ENCODE measurements around the gene CFAP20. TPM values are rescaled to one million over a fixed set of nuclear protein-coding genes. Genes with fewer than 3 reads are reported as not detected.
"Not testable (repeated sequence)": the region's sequence is repeated elsewhere in the genome, so short reads cannot be mapped to it uniquely, and the experiment has no call there.

Gene CFAP20
- total and polyA plus RNA-seq, 2 donors from 2014 or later, result 22.3 to 33.3 TPM

- intact Hi-C loops (cut with DNase I), result no loop called here
- H3K9ac ChIP-seq (ENCODE audit: low read length in 3 of 3), result no peak overlapping the region
- no peaks in the 10 kb centered on the region for H3K9me3 ChIP-seq (ENCODE audit: control insufficient read depth in 2 of 3, insufficient read depth in 1 of 3, low read length in 3 of 3)
- DNase-seq (no peak), FAIRE-seq (no peak)
- H3K27ac ChIP-seq (ENCODE audit: low read depth in 2 of 2, low read length in 2 of 2), result no peak overlapping the region
- no peak for TF ChIP-seq CTCF (IDR thresholded peaks at IDR 0.05; ENCODE audit: borderline replicate concordance, extremely low read depth, insufficient read depth)
- no peaks in the 10 kb centered on the region for H3K27me3 ChIP-seq (ENCODE audit: control insufficient read depth, insufficient read depth, low read length)
- H3K4me1 ChIP-seq (ENCODE audit: control insufficient read depth in 2 of 3, insufficient read depth in 2 of 3, low read depth in 1 of 3, low read length in 3 of 3), result no peaks in the 10 kb centered on the region
- no peak overlapping the region for H3K4me3 ChIP-seq (ENCODE audit: low read length in 3 of 3)
- no peaks in the 10 kb centered on the region for H3K36me3 ChIP-seq (ENCODE audit: control insufficient read depth in 2 of 3, insufficient read depth in 3 of 3, low read length in 3 of 3)
Measured at GRCh38 chr16:58084635-58085034, 44.5 kb downstream of the CFAP20 start.

DNA sequence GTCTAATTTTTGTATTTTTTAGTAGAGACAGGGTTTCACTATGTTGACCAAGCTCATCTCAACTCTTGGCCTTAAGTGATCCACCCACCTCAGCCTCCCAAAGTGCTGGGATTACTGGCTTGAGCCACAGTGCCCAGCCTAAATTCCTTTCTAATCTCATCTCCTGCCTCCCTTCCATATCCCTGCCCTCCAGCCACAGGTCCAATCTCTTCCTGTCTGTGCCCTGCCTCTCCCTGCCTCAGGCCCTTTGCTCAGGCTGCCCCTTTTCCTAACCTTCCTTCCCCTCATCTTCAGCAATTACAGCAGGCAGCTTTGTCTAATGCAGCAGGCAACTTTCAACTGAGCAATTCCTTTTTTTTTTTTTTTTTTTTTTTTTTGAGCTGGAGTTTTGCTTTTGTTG is 46.8 kb downstream of the CFAP20 start:
- DNase-seq (peak in 1 of 5 donors; percentile 1), FAIRE-seq (no peak)
- H3K9me3 ChIP-seq (ENCODE audit: control insufficient read depth in 2 of 3, insufficient read depth in 1 of 3, low read length in 3 of 3), result no peaks in the 10 kb centered on the region
- H3K27ac ChIP-seq (ENCODE audit: low read depth in 2 of 2, low read length in 2 of 2), result no peak overlapping the region
- H3K36me3 ChIP-seq (ENCODE audit: control insufficient read depth in 2 of 3, insufficient read depth in 3 of 3, low read length in 3 of 3), result no peaks in the 10 kb centered on the region
- H3K27me3 ChIP-seq (ENCODE audit: control insufficient read depth, insufficient read depth, low read length), result no peaks in the 10 kb centered on the region
- H3K4me1 ChIP-seq (ENCODE audit: control insufficient read depth in 2 of 3, insufficient read depth in 2 of 3, low read depth in 1 of 3, low read length in 3 of 3), result no peaks in the 10 kb centered on the region
- intact Hi-C loops (cut with DNase I), result no loop called here
- no peak for TF ChIP-seq CTCF (IDR thresholded peaks at IDR 0.05; ENCODE audit: borderline replicate concordance, extremely low read depth, insufficient read depth)
- H3K4me3 ChIP-seq (ENCODE audit: low read length in 3 of 3), result no peak overlapping the region
- H3K9ac ChIP-seq (ENCODE audit: low read length in 3 of 3), result no peak overlapping the region

DNA sequence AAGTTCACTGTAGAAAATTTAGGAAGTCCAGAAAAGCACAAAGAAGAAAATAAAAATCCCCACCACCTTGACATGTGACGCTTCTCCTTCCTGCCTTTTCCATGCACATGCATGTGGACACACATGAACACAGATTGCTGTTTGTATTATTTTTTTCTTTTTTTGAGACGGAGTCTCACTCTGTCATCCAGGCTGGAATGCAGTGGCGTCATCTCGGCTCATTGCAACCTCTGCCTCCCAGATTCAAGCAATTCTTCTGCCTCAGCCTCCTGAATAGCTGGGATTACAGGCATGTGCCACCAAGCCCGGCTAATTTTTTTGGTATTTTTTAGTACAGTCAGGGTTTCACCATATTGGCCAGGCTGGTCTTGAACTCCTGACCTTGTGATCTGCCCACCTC is 48.5 kb downstream of the CFAP20 start:
- FAIRE-seq; H3K4me3 ChIP-seq (ENCODE audit: low read length in 3 of 3); H3K9me3 ChIP-seq (ENCODE audit: control insufficient read depth in 2 of 3, insufficient read depth in 1 of 3, low read length in 3 of 3); H3K27ac ChIP-seq (ENCODE audit: low read depth in 2 of 2, low read length in 2 of 2); H3K27me3 ChIP-seq (ENCODE audit: control insufficient read depth, insufficient read depth, low read length); H3K9ac ChIP-seq (ENCODE audit: low read length in 3 of 3); H3K36me3 ChIP-seq (ENCODE audit: control insufficient read depth in 2 of 3, insufficient read depth in 3 of 3, low read length in 3 of 3); H3K4me1 ChIP-seq (ENCODE audit: control insufficient read depth in 2 of 3, insufficient read depth in 2 of 3, low read depth in 1 of 3, low read length in 3 of 3); intact Hi-C loops (cut with DNase I): not testable (repeated sequence)
- DNase-seq, result peak in 1 of 5 donors; percentile 24

- H3K36me3 ChIP-seq (ENCODE audit: control insufficient read depth in 2 of 3, insufficient read depth in 3 of 3, low read length in 3 of 3), result no peaks in the 10 kb centered on the region
- DNase-seq, result peak in 1 of 5 donors; percentile 41
- H3K27me3 ChIP-seq (ENCODE audit: control insufficient read depth, insufficient read depth, low read length), result no peaks in the 10 kb centered on the region
- no peak overlapping the region for H3K27ac ChIP-seq (ENCODE audit: low read depth in 2 of 2, low read length in 2 of 2)
- H3K4me1 ChIP-seq (ENCODE audit: control insufficient read depth in 2 of 3, insufficient read depth in 2 of 3, low read depth in 1 of 3, low read length in 3 of 3), result no peaks in the 10 kb centered on the region
- H3K9ac ChIP-seq (ENCODE audit: low read length in 3 of 3), result no peak overlapping the region
- no peak overlapping the region for H3K4me3 ChIP-seq (ENCODE audit: low read length in 3 of 3)
- no peak for TF ChIP-seq CTCF (IDR thresholded peaks at IDR 0.05; ENCODE audit: borderline replicate concordance, extremely low read depth, insufficient read depth)
- intact Hi-C loops (cut with DNase I), result no loop called here
- peaks cover 0 to 5% (median 0%) of the 10 kb centered on the region in 3 donors for H3K9me3 ChIP-seq (ENCODE audit: control insufficient read depth in 2 of 3, insufficient read depth in 1 of 3, low read length in 3 of 3)
- FAIRE-seq, result no peak
Measured at GRCh38 chr16:58077796-58078195, 51.4 kb downstream of the CFAP20 start.

All from kidney (tissue), 14 donors.